ENCODE results near the gene NLGN3. TPM values are rescaled to one million over a fixed set of nuclear protein-coding genes. Genes with fewer than 3 reads are reported as not detected.

NLGN3 gene
- polyA plus RNA-seq, 1 donor from 2014 or later: 11.7 TPM

DNA sequence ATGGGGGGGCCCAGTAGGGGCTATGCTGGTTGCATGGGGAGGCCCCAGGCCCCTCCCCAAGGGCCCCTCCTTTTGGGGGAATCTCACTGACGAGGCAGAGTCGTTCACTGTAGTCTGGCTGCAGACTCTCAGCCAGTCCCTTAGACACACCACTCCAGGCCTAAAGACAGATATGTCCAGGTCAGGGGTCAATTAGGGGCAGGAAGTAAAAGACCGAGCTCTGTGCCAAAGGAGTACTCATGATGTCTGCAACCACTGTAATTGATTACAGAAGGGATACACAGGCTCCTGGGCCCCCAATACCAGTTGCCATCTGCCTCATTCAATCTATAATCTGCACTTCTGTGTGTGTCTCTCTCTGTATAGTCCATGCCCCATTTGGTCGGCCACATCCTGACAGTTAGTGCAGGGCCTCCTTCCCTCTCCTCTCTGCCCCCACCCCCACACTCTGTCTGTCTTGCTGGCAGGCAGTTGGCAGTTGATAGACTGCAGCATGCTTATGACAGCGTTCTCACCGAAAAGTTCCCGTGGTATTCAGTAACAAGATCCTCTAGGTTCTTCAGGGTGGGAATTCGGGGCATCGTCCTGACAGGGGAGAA is 36.8 kb upstream of the NLGN3 start:
- H3K27me3 ChIP-seq (ENCODE audit: insufficient read depth, low read depth, low read length): no peaks in the 10 kb centered on the region
- H3K9me2 ChIP-seq (ENCODE audit: insufficient read depth, low read length): no peaks in the 10 kb centered on the region
- no peak overlapping the region for H3K27ac ChIP-seq (ENCODE audit: low read length)
- no peak overlapping the region for H3K9ac ChIP-seq (ENCODE audit: low read length)
- no peaks in the 10 kb centered on the region for H3K9me3 ChIP-seq (ENCODE audit: low read length)
- no peak overlapping the region for H2AFZ ChIP-seq (ENCODE audit: low read depth, low read length)
- H4K20me1 ChIP-seq (ENCODE audit: insufficient read depth): no peaks in the 10 kb centered on the region
- no peaks in the 10 kb centered on the region for H3F3A ChIP-seq (ENCODE audit: insufficient read depth, low read length, poor library complexity, severe bottlenecking)
- H3K4me2 ChIP-seq (ENCODE audit: low read length): no peak overlapping the region
- H3K36me3 ChIP-seq (ENCODE audit: insufficient read depth, low read length): no peaks in the 10 kb centered on the region
- TF ChIP-seq EP300 (conservative IDR thresholded peaks at IDR 0.05; ENCODE audit: poor library complexity, severe bottlenecking): no peak
- TF ChIP-seq SMC3 (conservative IDR thresholded peaks at IDR 0.05; ENCODE audit: poor library complexity): no peak
- TF ChIP-seq POLR2AphosphoS5 (IDR thresholded peaks at IDR 0.05): no peak
- no peak for TF ChIP-seq TAF1 (IDR thresholded peaks at IDR 0.05; ENCODE audit: low read depth)
- no peak for TF ChIP-seq RAD21 (conservative IDR thresholded peaks at IDR 0.05)
- TF ChIP-seq, protein P1, sequence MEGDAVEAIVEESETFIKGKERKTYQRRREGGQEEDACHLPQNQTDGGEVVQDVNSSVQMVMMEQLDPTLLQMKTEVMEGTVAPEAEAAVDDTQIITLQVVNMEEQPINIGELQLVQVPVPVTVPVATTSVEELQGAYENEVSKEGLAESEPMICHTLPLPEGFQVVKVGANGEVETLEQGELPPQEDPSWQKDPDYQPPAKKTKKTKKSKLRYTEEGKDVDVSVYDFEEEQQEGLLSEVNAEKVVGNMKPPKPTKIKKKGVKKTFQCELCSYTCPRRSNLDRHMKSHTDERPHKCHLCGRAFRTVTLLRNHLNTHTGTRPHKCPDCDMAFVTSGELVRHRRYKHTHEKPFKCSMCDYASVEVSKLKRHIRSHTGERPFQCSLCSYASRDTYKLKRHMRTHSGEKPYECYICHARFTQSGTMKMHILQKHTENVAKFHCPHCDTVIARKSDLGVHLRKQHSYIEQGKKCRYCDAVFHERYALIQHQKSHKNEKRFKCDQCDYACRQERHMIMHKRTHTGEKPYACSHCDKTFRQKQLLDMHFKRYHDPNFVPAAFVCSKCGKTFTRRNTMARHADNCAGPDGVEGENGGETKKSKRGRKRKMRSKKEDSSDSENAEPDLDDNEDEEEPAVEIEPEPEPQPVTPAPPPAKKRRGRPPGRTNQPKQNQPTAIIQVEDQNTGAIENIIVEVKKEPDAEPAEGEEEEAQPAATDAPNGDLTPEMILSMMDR (IDR thresholded peaks at IDR 0.05; ENCODE audit: poor library complexity, severe bottlenecking): no peak
- TF ChIP-seq, protein P2, sequence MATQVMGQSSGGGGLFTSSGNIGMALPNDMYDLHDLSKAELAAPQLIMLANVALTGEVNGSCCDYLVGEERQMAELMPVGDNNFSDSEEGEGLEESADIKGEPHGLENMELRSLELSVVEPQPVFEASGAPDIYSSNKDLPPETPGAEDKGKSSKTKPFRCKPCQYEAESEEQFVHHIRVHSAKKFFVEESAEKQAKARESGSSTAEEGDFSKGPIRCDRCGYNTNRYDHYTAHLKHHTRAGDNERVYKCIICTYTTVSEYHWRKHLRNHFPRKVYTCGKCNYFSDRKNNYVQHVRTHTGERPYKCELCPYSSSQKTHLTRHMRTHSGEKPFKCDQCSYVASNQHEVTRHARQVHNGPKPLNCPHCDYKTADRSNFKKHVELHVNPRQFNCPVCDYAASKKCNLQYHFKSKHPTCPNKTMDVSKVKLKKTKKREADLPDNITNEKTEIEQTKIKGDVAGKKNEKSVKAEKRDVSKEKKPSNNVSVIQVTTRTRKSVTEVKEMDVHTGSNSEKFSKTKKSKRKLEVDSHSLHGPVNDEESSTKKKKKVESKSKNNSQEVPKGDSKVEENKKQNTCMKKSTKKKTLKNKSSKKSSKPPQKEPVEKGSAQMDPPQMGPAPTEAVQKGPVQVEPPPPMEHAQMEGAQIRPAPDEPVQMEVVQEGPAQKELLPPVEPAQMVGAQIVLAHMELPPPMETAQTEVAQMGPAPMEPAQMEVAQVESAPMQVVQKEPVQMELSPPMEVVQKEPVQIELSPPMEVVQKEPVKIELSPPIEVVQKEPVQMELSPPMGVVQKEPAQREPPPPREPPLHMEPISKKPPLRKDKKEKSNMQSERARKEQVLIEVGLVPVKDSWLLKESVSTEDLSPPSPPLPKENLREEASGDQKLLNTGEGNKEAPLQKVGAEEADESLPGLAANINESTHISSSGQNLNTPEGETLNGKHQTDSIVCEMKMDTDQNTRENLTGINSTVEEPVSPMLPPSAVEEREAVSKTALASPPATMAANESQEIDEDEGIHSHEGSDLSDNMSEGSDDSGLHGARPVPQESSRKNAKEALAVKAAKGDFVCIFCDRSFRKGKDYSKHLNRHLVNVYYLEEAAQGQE (IDR thresholded peaks at IDR 0.05; ENCODE audit: borderline replicate concordance): no peak
- TF ChIP-seq EZH2 (IDR thresholded peaks at IDR 0.05; ENCODE audit: borderline replicate concordance, insufficient read depth, low read length, poor library complexity, severe bottlenecking): no peak
- TF ChIP-seq MXI1 (conservative IDR thresholded peaks at IDR 0.05; ENCODE audit: poor library complexity, severe bottlenecking): no peak
- H3K79me2 ChIP-seq (replicated peaks; ENCODE audit: insufficient read depth, low read length): no peaks in the 10 kb centered on the region
- no peak overlapping the region for H3K4me3 ChIP-seq (ENCODE audit: low read length)

DNA sequence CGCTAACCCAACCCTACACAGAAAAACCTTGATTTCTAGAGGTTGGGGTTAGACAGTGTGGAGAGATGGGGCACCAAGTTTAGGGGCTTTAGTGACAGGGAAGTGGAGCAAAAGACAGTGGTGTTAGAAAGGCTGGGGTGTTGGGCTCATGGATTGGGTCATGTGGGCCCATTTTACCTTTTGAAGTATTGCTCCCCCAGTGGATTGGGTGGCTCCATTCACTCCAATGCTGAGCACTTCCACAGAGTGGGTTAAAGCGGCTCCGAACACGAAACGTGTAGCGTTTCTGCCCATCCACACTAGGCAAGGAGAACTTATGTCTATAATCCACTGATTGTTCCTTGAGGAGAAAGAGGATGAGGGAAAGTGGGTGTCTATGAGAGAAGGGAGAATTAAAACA is 35.6 kb upstream of the NLGN3 start:
- Histone ChIP-seq H3F3A (ENCODE audit: insufficient read depth, low read length, poor library complexity, severe bottlenecking) (no peaks in the 10 kb centered on the region), H3K9ac (ENCODE audit: low read length) (no peak overlapping the region), H3K4me3 (ENCODE audit: low read length) (no peak overlapping the region), H3K4me2 (ENCODE audit: low read length) (no peak overlapping the region), H3K79me2 (replicated peaks; ENCODE audit: insufficient read depth, low read length) (no peaks in the 10 kb centered on the region), H3K9me2 (ENCODE audit: insufficient read depth, low read length) (no peaks in the 10 kb centered on the region), H3K27ac (ENCODE audit: low read length) (no peak overlapping the region), H2AFZ (ENCODE audit: low read depth, low read length) (no peak overlapping the region), H4K20me1 (ENCODE audit: insufficient read depth) (no peaks in the 10 kb centered on the region), H3K36me3 (ENCODE audit: insufficient read depth, low read length) (no peaks in the 10 kb centered on the region), H3K9me3 (ENCODE audit: low read length) (no peaks in the 10 kb centered on the region), H3K27me3 (ENCODE audit: insufficient read depth, low read depth, low read length) (no peaks in the 10 kb centered on the region)
- TF ChIP-seq EZH2 (IDR thresholded peaks at IDR 0.05; ENCODE audit: borderline replicate concordance, insufficient read depth, low read length, poor library complexity, severe bottlenecking): no peak
- TF ChIP-seq, protein P2 (IDR thresholded peaks at IDR 0.05; ENCODE audit: borderline replicate concordance): no peak
- TF ChIP-seq POLR2AphosphoS5 (IDR thresholded peaks at IDR 0.05): no peak
- TF ChIP-seq EP300 (conservative IDR thresholded peaks at IDR 0.05; ENCODE audit: poor library complexity, severe bottlenecking): no peak
- TF ChIP-seq RAD21 (conservative IDR thresholded peaks at IDR 0.05): no peak
- no peak for TF ChIP-seq SMC3 (conservative IDR thresholded peaks at IDR 0.05; ENCODE audit: poor library complexity)
- TF ChIP-seq MXI1 (conservative IDR thresholded peaks at IDR 0.05; ENCODE audit: poor library complexity, severe bottlenecking): no peak
- TF ChIP-seq, protein P1 (IDR thresholded peaks at IDR 0.05; ENCODE audit: poor library complexity, severe bottlenecking): no peak
- TF ChIP-seq TAF1 (IDR thresholded peaks at IDR 0.05; ENCODE audit: low read depth): no peak

Data from neural cell (in vitro differentiated cells).